IgD-negative memory B cell (primary cell): ENCODE data around the gene ZNF605. TPM values are rescaled to one million over a fixed set of nuclear protein-coding genes. Genes with fewer than 3 reads are reported as not detected.

ENCODE experiments used
- polyA plus RNA-seq: library from polyadenylated mRNA; unstranded; fragments of 300-500 nt; fragmentation: Illumina TruSeq; gene quantifications from one replicate; pipeline ENCODE4 v1.2.3, GENCODE V29; 2021

Gene ZNF605
- polyA plus RNA-seq, 1 donor from 2014 or later, result 3.6 TPM

Other genes starting within 250 kb of the ZNF605 start
- gene PGAM5, start 245.5 kb downstream of the ZNF605 start, polyA plus RNA-seq, result 21.4 TPM
- gene ANKLE2, start 194.5 kb downstream of the ZNF605 start, polyA plus RNA-seq, result 26.6 TPM
- gene GOLGA3, start 127.4 kb downstream of the ZNF605 start, polyA plus RNA-seq, result 11.5 TPM
- gene CHFR, start 68.7 kb downstream of the ZNF605 start, polyA plus RNA-seq, result 24.3 TPM
- gene ZNF26, start 30.1 kb upstream of the ZNF605 start, polyA plus RNA-seq, result 14.4 TPM
- gene ZNF84, start 81.2 kb upstream of the ZNF605 start, polyA plus RNA-seq, result 25.1 TPM
- 20.5 TPM for gene ZNF140, start 124.6 kb upstream of the ZNF605 start, polyA plus RNA-seq
- 0.63 TPM for gene ZNF891, start 174.0 kb upstream of the ZNF605 start, polyA plus RNA-seq
- 11.0 TPM for gene ZNF10, start 174.3 kb upstream of the ZNF605 start, polyA plus RNA-seq
- 20.4 TPM for gene ZNF268, start 225.2 kb upstream of the ZNF605 start, polyA plus RNA-seq